Smooth muscle cell (in vitro differentiated cells): ENCODE data around the gene INO80. TPM values are rescaled to one million over a fixed set of nuclear protein-coding genes. Genes with fewer than 3 reads are reported as not detected.

Experiments
- DNase-seq: peaks from one replicate; lab custom pipeline; 2025; ENCODE audit not compliant: unreplicated experiment; lab: John Stamatoyannopoulos, UW
- H2AFZ ChIP-seq: fragments of 200-600 bp; sonication (generic); 2 replicates; pipeline ENCODE4 v1.6.0; 2016; ENCODE audit warnings: antibody characterized with exemption, low read depth, mild to moderate bottlenecking
- H3F3A ChIP-seq: fragments of 200-600 bp; sonication (generic); 2 replicates; pipeline ENCODE4 v1.6.0; 2017; ENCODE audit warnings: antibody characterized with exemption, low read depth
- H3K27ac ChIP-seq: fragments of 200-600 bp; sonication (generic); 2 replicates; pipeline ENCODE4 v1.5.1; 2016; ENCODE audit warnings: low read depth, mild to moderate bottlenecking
- H3K27me3 ChIP-seq: fragments of 200-600 bp; sonication (generic); 2 replicates; pipeline ENCODE4 v1.6.1; 2016; ENCODE audit warnings: low read depth, mild to moderate bottlenecking
- H3K36me3 ChIP-seq: fragments of 200-600 bp; sonication (generic); 2 replicates; pipeline ENCODE4 v1.5.1; 2016; ENCODE audit warnings: low read depth
- H3K4me1 ChIP-seq: fragments of 200-600 bp; sonication (generic); 2 replicates; pipeline ENCODE4 v1.5.1; 2016; ENCODE audit warnings: low read depth
- H3K4me2 ChIP-seq: fragments of 200-600 bp; sonication (generic); 2 replicates; pipeline ENCODE4 v1.6.0; 2016; ENCODE audit warnings: mild to moderate bottlenecking
- H3K4me3 ChIP-seq: fragments of 200-600 bp; sonication (generic); 2 replicates; pipeline ENCODE4 v1.5.1; 2016; ENCODE audit warnings: mild to moderate bottlenecking
- H3K79me2 ChIP-seq: fragments of 200-600 bp; sonication (generic); 2 replicates; pipeline ENCODE4 v1.6.0; 2016; ENCODE audit warnings: low read depth, mild to moderate bottlenecking
- H3K9ac ChIP-seq: fragments of 200-600 bp; sonication (generic); 2 replicates; pipeline ENCODE4 v1.6.0; 2016; ENCODE audit warnings: low read depth
- H3K9me3 ChIP-seq: fragments of 200-600 bp; sonication (generic); replicated peaks from 2 replicates; pipeline ENCODE4 v1.5.1; 2016; ENCODE audit warnings: low read depth
- H4K20me1 ChIP-seq: fragments of 200-600 bp; sonication (generic); 2 replicates; pipeline ENCODE4 v1.6.0; 2016; ENCODE audit warnings: low read depth
- WGBS: methylation state at CpG from one replicate; pipeline ENCODE4 v1.1.7; 2016; ENCODE audit warnings: low lambda C conversion rate; 5-methylcytosine and 5-hydroxymethylcytosine counted together
- polyA plus RNA-seq: library from polyadenylated mRNA; unstranded; fragments of >200 nt; fragmentation: Nextera tagmentation; extraction: Ambion mirVana; gene quantifications from 2 replicates; pipeline ENCODE4 v1.2.1, GENCODE V29; 2016
- total RNA-seq: library from RNA; depleted of rRNA; stranded (reverse); fragments of >200 nt; gene quantifications from 2 replicates; pipeline ENCODE4 v1.2.3, GENCODE V29; 2014
- TF ChIP-seq, protein P1 (sequence below): fragments of 200-600 bp; sonication (generic); IDR thresholded peaks from 2 replicates; pipeline ENCODE4 v1.5.1; 2017; ENCODE audit warnings: borderline replicate concordance, mild to moderate bottlenecking, antibody characterized with exemption; ENCODE audit not compliant: insufficient read depth, poor library complexity, severe bottlenecking

The INO80 gene
- total and polyA plus RNA-seq, 2 experiments from 2014 or later: 4.4 to 8.3 TPM

DNA sequence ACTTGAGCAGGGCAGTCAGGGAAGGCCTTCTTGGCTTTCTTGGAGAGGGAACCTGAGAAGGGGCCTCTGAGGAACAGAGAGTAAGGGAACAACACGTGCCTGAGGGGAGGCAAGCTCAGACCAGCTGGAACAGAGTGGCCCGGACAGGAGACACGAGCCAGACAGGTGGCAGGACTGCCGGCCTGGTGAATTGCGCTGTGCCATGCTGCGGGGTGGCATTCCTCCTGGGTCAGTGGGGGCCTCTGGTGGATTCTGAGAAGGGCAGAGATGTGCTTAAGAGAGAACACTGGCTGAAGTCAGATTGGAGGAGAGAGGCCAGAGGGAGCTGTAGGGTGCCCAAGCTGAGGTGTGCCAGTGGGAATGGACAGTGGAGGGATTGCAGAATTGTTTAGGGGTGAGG is 157.9 kb downstream of the INO80 start:
- Histone ChIP-seq H3K4me3 (no peak overlapping the region), H2AFZ (no peak overlapping the region), H3K79me2 (peaks cover 29% of the 10 kb centered on the region), H3K9ac (no peak overlapping the region), H3K9me3 (no peaks in the 10 kb centered on the region), H3K4me2 (no peak overlapping the region), H3F3A (peaks cover 3% of the 10 kb centered on the region), H4K20me1 (peaks cover 31% of the 10 kb centered on the region), H3K4me1 (peaks cover 6% of the 10 kb centered on the region), H3K36me3 (no peaks in the 10 kb centered on the region), H3K27me3 (no peaks in the 10 kb centered on the region), H3K27ac (no peak overlapping the region)
- WGBS: 92% methylated on average over 6 of the region's 6 CpGs
- DNase-seq: no peak
- TF ChIP-seq, protein P1, sequence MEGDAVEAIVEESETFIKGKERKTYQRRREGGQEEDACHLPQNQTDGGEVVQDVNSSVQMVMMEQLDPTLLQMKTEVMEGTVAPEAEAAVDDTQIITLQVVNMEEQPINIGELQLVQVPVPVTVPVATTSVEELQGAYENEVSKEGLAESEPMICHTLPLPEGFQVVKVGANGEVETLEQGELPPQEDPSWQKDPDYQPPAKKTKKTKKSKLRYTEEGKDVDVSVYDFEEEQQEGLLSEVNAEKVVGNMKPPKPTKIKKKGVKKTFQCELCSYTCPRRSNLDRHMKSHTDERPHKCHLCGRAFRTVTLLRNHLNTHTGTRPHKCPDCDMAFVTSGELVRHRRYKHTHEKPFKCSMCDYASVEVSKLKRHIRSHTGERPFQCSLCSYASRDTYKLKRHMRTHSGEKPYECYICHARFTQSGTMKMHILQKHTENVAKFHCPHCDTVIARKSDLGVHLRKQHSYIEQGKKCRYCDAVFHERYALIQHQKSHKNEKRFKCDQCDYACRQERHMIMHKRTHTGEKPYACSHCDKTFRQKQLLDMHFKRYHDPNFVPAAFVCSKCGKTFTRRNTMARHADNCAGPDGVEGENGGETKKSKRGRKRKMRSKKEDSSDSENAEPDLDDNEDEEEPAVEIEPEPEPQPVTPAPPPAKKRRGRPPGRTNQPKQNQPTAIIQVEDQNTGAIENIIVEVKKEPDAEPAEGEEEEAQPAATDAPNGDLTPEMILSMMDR: no peak

DNA sequence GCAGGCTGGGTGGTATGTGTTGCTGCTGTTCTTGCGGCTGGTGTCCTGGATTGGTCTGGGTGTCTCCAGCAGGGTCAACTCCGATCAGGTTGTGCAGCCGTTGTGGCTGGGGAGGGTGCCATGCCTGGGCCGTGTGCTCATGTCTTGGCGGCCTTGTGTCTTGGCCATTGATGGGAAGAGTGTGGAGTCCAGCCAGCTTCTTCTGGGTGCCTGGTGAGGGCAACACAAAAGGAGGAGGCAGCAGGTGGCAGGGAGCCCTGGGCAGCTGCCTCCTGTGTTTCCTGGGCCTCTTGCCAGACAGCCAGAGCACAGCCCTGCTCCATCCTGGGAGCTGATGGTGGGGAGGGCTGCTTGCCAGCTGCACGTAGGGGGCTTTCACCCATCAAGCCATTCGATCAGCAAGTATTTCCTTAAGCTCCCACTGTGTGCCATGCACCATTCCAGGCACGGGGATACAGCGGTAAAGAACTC is 158.5 kb downstream of the INO80 start:
- no peak for DNase-seq
- Histone ChIP-seq H3K9ac (no peak overlapping the region), H3F3A (peaks cover 3% of the 10 kb centered on the region), H3K4me2 (no peak overlapping the region), H3K4me3 (no peak overlapping the region), H3K27me3 (no peaks in the 10 kb centered on the region), H3K36me3 (no peaks in the 10 kb centered on the region), H3K79me2 (peaks cover 29% of the 10 kb centered on the region), H3K27ac (no peak overlapping the region), H2AFZ (no peak overlapping the region), H4K20me1 (peaks cover 31% of the 10 kb centered on the region), H3K4me1 (peaks cover 6% of the 10 kb centered on the region), H3K9me3 (no peaks in the 10 kb centered on the region)
- 85% methylated on average over 9 of the region's 9 CpGs for WGBS
- TF ChIP-seq, protein P1: no peak

DNA sequence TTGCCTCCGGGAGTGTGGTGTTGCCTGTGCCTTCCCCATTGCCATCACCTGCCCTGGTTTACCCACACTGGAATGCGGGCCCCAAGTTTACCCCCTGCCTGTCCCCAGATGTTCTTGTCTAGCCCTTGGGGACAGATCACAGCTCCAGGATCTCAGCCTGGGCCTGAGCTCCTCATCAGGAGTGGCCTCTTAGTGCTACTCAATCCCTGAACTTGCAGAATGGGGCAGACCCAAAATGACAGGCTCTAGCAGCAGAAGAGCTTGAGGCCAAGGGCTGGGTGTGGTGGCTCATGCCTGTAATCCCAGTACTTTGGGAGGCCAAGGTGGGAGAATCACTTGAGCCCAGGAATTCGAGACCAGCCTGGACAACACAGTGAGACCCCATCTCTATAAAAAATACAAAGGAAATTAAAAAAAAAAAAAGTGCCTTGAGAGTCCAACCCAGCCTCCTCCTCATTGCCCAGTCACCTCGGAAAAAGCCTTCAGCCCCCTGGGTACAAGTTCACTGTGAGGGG is 159.0 kb downstream of the INO80 start:
- TF ChIP-seq, protein P1: no peak
- Histone ChIP-seq H3K4me3 (no peak overlapping the region), H3K4me2 (no peak overlapping the region), H2AFZ (no peak overlapping the region), H3K9me3 (no peaks in the 10 kb centered on the region), H4K20me1 (peaks cover 31% of the 10 kb centered on the region), H3K79me2 (peaks cover 29% of the 10 kb centered on the region), H3K9ac (no peak overlapping the region), H3K27ac (no peak overlapping the region), H3F3A (peaks cover 3% of the 10 kb centered on the region), H3K4me1 (peaks cover 6% of the 10 kb centered on the region), H3K27me3 (no peaks in the 10 kb centered on the region), H3K36me3 (no peaks in the 10 kb centered on the region)
- no peak for DNase-seq
- WGBS: 95% methylated on average over 4 of the region's 4 CpGs

DNA sequence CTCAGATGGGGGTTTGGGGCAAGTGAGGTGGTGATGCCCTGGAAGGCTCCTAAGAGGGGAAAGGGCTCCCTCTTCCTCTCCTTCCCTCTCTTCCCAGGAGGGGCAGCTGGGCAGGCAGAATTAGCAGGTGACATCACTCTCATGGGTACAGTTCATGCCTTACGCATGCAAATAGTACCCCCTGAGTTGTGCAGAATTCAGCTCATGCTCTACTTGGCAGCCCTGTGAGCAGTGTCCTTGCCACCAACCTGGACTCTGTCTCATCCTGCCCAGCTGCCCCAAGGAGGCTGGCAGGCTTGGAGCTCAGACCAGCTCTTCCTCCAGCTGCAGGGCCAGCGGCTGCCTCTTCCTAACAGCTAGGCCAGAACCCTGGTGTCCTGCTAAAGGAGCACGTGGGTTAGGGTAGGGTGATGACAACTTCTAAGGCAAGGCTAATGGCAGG is 159.5 kb downstream of the INO80 start:
- no peak overlapping the region for H3K9ac ChIP-seq
- no peaks in the 10 kb centered on the region for H3K27me3 ChIP-seq
- H3K79me2 ChIP-seq: peaks cover 29% of the 10 kb centered on the region
- H3K4me3 ChIP-seq: no peak overlapping the region
- peaks cover 3% of the 10 kb centered on the region for H3F3A ChIP-seq
- no peak for DNase-seq
- peak overlapping the region; percentile 75 for H3K4me2 ChIP-seq
- no peak overlapping the region for H2AFZ ChIP-seq
- no peaks in the 10 kb centered on the region for H3K36me3 ChIP-seq
- H3K4me1 ChIP-seq: peaks cover 6% of the 10 kb centered on the region
- TF ChIP-seq, protein P1: no peak
- no peak overlapping the region for H3K27ac ChIP-seq
- peaks cover 31% of the 10 kb centered on the region for H4K20me1 ChIP-seq
- no peaks in the 10 kb centered on the region for H3K9me3 ChIP-seq
- WGBS: 94% methylated on average over 3 of the region's 3 CpGs
